Fibroblast of lung (primary cell): ENCODE results near the gene NPTX1. TPM values are rescaled to one million over a fixed set of nuclear protein-coding genes. Genes with fewer than 3 reads are reported as not detected.

Experiments
- DNase-seq, 2 donors: peaks; one replicate each; pipeline versions ENCODE4 v3.0.0 to v3.0.0-alpha.2; 2010; ENCODE audit warnings: low read depth in 2 of 2
- H2AFZ ChIP-seq: 2 replicates; pipeline ENCODE4 v1.5.1; 2012; ENCODE audit warnings: low read length, control low read depth, inconsistent platforms
- H3K27ac ChIP-seq: 2 replicates; pipeline ENCODE4 v1.5.1; 2011; ENCODE audit warnings: low read length, control low read depth; ENCODE audit not compliant: insufficient read depth
- H3K27me3 ChIP-seq: 2 replicates; pipeline ENCODE4 v1.5.1; 2011; ENCODE audit warnings: mild to moderate bottlenecking, low read length; ENCODE audit not compliant: control insufficient read depth, insufficient read depth
- H3K36me3 ChIP-seq: 2 replicates; pipeline ENCODE4 v1.5.1; 2011; ENCODE audit warnings: low read length; ENCODE audit not compliant: control insufficient read depth, insufficient read depth
- H3K4me1 ChIP-seq: 2 replicates; pipeline ENCODE4 v1.5.1; 2011; ENCODE audit warnings: low read length; ENCODE audit not compliant: control insufficient read depth, insufficient read depth; ENCODE audit errors: extremely low read depth
- H3K4me2 ChIP-seq: 2 replicates; pipeline ENCODE4 v1.5.1; 2011; ENCODE audit warnings: low read length, control low read depth; ENCODE audit not compliant: insufficient read depth; ENCODE audit errors: extremely low read depth
- H3K4me3 ChIP-seq, 4 experiments: fragments of 200-600 bp in 1 of 4; sonication (generic) in 1 of 4; replicated peaks in 1 of 4; 2 replicates each; pipeline ENCODE4 v1.5.1; 2011 to 2016; ENCODE audit warnings: low read length in 4 of 4, low read depth in 3 of 4, mild to moderate bottlenecking in 3 of 4, control low read depth in 2 of 4, inconsistent platforms in 1 of 4, mixed read lengths in 1 of 4; ENCODE audit not compliant: insufficient read depth in 1 of 4; ENCODE audit errors: control extremely low read depth in 1 of 4
- H3K79me2 ChIP-seq: 2 replicates; pipeline ENCODE4 v1.5.1; 2012; ENCODE audit warnings: mild to moderate bottlenecking, low read length, inconsistent platforms; ENCODE audit not compliant: control insufficient read depth, insufficient read depth
- H3K9ac ChIP-seq: 2 replicates; pipeline ENCODE4 v1.5.1; 2011; ENCODE audit warnings: mild to moderate bottlenecking, low read length, control low read depth; ENCODE audit not compliant: insufficient read depth
- H3K9me3 ChIP-seq: 2 replicates; pipeline ENCODE4 v1.5.1; 2012; ENCODE audit warnings: low read depth, low read length; ENCODE audit not compliant: control insufficient read depth, insufficient read depth
- H4K20me1 ChIP-seq: 2 replicates; pipeline ENCODE4 v1.5.1; 2011; ENCODE audit warnings: low read length; ENCODE audit not compliant: control insufficient read depth, insufficient read depth; ENCODE audit errors: extremely low read depth
- CTCF ChIP-seq, 2 donors: IDR thresholded peaks in 1 of 2; conservative IDR thresholded peaks in 1 of 2; 1 replicate in 1 of 2; 2 replicates in 1 of 2; pipeline ENCODE4 v1.5.1; 2011 to 2012; ENCODE audit warnings: low read length in 2 of 2, control low read depth in 1 of 2, inconsistent platforms in 1 of 2, low read depth in 1 of 2, mild to moderate bottlenecking in 1 of 2
- EZH2 ChIP-seq: IDR thresholded peaks from 2 replicates; pipeline ENCODE4 v1.5.1; 2012; ENCODE audit warnings: low read length, control low read depth, mild to moderate bottlenecking; ENCODE audit errors: missing control alignments
- polyA plus RNA-seq, 2 donors: library from polyadenylated mRNA; depleted of rRNA in 1 of 2; stranded (reverse) in 1 of 2; unstranded in 1 of 2; fragments of >200 nt; gene quantifications; 2 replicates each; pipeline ENCODE4 v1.2.1, GENCODE V29; 2011 to 2012; ENCODE audit warnings: missing spikeins in 1 of 2
- total RNA-seq: library from RNA; depleted of rRNA; stranded (reverse); fragments of >200 nt; gene quantifications from 2 replicates; pipeline ENCODE4 v1.2.1, GENCODE V29; 2014

The NPTX1 gene
- total and polyA plus RNA-seq, 2 donors (not counting 1 experiment from before 2014, with no cell fraction given) = 14.9 to 31.2 TPM

DNA sequence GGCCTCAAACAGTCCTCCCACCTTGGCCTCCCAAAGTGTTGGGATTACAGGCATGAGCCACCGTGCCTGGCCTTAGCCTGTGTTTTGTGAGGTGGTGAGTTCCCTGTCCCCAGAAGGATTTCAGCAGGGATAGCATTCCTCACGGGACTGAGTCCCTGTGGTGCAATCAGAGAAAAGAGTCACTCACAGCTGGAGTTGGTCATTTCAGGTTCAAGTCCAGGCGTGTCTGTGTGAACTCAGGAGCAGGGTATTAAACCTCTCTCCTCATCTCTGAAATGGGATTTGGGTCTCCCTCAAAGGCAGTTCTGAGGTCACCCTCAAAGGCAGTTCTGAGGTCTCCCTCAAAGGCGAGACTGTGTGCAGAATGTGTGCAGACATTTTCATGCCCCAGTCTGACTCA lies 28.6 kb downstream of the NPTX1 start:
- no peak for DNase-seq
- no peak for TF ChIP-seq EZH2
- no peak for TF ChIP-seq CTCF (conservative IDR thresholded peaks at IDR 0.05 in 1 of 2, IDR thresholded peaks at IDR 0.05 in 1 of 2; ENCODE audit: low read depth in 1 of 2, low read length in 2 of 2)
- Histone ChIP-seq H2AFZ (no peak overlapping the region), H3K4me1 (peaks cover 2% of the 10 kb centered on the region), H3K4me2 (no peak overlapping the region), H3K36me3 (no peaks in the 10 kb centered on the region), H3K79me2 (no peaks in the 10 kb centered on the region), H3K27me3 (no peaks in the 10 kb centered on the region), H3K9me3 (no peaks in the 10 kb centered on the region), H3K9ac (no peak overlapping the region), H4K20me1 (no peaks in the 10 kb centered on the region), H3K4me3 (no peak overlapping the region), H3K27ac (no peak overlapping the region)

DNA sequence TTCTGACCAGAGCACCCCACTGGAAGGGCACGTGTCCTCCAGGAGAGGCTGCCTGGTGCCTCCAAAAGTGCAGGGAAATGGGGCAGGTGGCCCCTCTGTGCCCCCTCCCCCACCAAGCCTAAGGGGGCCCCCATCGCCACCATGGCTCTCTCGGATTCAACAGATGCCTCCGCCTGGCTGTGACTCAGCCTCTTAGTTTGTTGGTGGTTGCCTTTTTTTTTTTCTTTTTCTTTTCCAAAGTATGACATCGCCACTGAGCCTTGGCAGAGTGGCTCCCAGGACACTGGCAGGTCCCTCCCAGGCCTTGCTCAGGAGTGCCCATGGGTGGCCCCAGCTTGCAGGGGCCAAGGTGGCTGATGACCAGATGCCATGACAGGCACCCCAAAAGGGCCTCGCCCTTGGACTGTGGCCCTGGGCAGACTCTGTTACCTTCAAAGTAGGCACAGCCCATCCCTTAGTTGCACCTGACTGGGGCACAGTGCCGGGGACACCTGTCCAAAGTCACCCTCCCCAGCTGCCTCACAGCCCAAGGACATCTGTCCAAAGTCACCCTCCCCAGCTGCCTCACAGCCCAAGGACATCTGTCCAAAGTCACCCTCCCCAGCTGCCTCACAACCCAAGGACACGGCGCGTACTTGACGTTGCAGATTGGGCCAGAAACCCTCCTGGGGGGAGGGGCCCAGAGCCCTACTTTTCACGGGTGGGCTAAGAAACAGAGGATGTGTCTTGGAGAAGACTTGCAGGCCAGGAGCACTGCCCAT lies 29.6 kb downstream of the NPTX1 start:
- no peak for TF ChIP-seq CTCF (conservative IDR thresholded peaks at IDR 0.05 in 1 of 2, IDR thresholded peaks at IDR 0.05 in 1 of 2; ENCODE audit: low read depth in 1 of 2, low read length in 2 of 2)
- TF ChIP-seq EZH2 = no peak
- peaks cover 2% of the 10 kb centered on the region for H3K4me1 ChIP-seq

DNA sequence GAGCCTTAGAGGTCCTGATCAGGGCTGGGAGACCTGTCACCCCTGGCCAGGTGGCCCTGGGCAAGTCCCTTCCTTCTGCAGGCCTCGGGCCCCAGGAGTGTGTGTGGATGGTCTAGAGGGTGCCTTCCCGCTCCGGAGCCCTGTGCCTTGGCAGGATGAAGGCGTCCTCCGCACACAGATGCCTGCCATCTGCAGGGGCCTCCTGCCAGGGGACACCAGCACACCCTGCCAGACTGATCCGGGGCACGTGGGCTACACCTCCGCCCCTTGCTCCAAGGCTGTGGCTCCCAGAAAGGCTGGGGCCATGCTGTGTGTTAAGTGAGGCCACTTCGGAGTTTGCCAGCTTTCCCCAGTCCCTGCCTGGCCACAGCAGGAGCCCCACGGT lies 30.7 kb downstream of the NPTX1 start:
- TF ChIP-seq EZH2 (no peak), CTCF (conservative IDR thresholded peaks at IDR 0.05 in 1 of 2, IDR thresholded peaks at IDR 0.05 in 1 of 2; ENCODE audit: low read depth in 1 of 2, low read length in 2 of 2) (no peak)
- no peak for DNase-seq
- Histone ChIP-seq H3K27ac (no peak overlapping the region), H3K9ac (no peak overlapping the region), H3K79me2 (no peaks in the 10 kb centered on the region), H3K36me3 (no peaks in the 10 kb centered on the region), H3K4me1 (peaks cover 2% of the 10 kb centered on the region), H3K4me3 (no peak overlapping the region), H3K4me2 (no peak overlapping the region), H2AFZ (no peak overlapping the region), H4K20me1 (no peaks in the 10 kb centered on the region), H3K27me3 (no peaks in the 10 kb centered on the region), H3K9me3 (no peaks in the 10 kb centered on the region)

More for the DNA sequence above, 29.6 kb downstream of the NPTX1 start:
- no peak overlapping the region for H3K27ac ChIP-seq
- H3K4me2 ChIP-seq = no peak overlapping the region
- peak in 1 of 2 donors; percentile 9 for DNase-seq
- no peak overlapping the region for H2AFZ ChIP-seq
- no peaks in the 10 kb centered on the region for H3K9me3 ChIP-seq
- H3K9ac ChIP-seq = no peak overlapping the region
- no peaks in the 10 kb centered on the region for H4K20me1 ChIP-seq
- no peaks in the 10 kb centered on the region for H3K36me3 ChIP-seq
- H3K27me3 ChIP-seq = no peaks in the 10 kb centered on the region
- H3K4me3 ChIP-seq = no peak overlapping the region
- no peaks in the 10 kb centered on the region for H3K79me2 ChIP-seq
